Measurements from ENCODE around the gene PP2D1. TPM values are rescaled to one million over a fixed set of nuclear protein-coding genes. Genes with fewer than 3 reads are reported as not detected.
"Not testable (repeated sequence)": the region's sequence is repeated elsewhere in the genome, so short reads cannot be mapped to it uniquely, and the experiment has no call there.

The PP2D1 gene
- total and polyA plus RNA-seq, 2 experiments from 2014 or later = 0.23 TPM; not detected in 1

GRCh38 chr3:20046556-20046955 is 34.5 kb upstream of the PP2D1 start:
- H3K9me3 ChIP-seq (ENCODE audit: low read depth) = no peaks in the 10 kb centered on the region
- TF ChIP-seq CTCF (IDR thresholded peaks at IDR 0.05; ENCODE audit: poor library complexity) (no peak), EZH2phosphoT487 (IDR thresholded peaks at IDR 0.05; ENCODE audit: low read depth, severe bottlenecking, unreplicated experiment) (no peak), EZH2 (IDR thresholded peaks at IDR 0.05; ENCODE audit: borderline replicate concordance) (no peak)
- no peaks in the 10 kb centered on the region for H3K27me3 ChIP-seq
- H2AFZ ChIP-seq = no peak overlapping the region
- no peak overlapping the region for H3K4me2 ChIP-seq
- H3K4me1 ChIP-seq (ENCODE audit: insufficient read depth) = peaks cover 16% of the 10 kb centered on the region
- no peaks in the 10 kb centered on the region for H3K9me2 ChIP-seq (replicated peaks; ENCODE audit: insufficient read depth)
- DNase-seq (ENCODE audit: low spot score) = no peak
- peaks cover 6% of the 10 kb centered on the region for H4K20me1 ChIP-seq (ENCODE audit: insufficient read depth, poor library complexity, severe bottlenecking)
- H3K79me2 ChIP-seq = peaks cover 78% of the 10 kb centered on the region
- H3K27ac ChIP-seq = no peak overlapping the region
- WGBS (ENCODE audit: low lambda C conversion rate, missing lambda C conversion rate) = 95% methylated on average over 1 of the region's 1 CpG
- H3K4me3 ChIP-seq = no peak overlapping the region
- H3K36me3 ChIP-seq (replicated peaks; ENCODE audit: insufficient read depth, low read depth) = no peaks in the 10 kb centered on the region

DNA sequence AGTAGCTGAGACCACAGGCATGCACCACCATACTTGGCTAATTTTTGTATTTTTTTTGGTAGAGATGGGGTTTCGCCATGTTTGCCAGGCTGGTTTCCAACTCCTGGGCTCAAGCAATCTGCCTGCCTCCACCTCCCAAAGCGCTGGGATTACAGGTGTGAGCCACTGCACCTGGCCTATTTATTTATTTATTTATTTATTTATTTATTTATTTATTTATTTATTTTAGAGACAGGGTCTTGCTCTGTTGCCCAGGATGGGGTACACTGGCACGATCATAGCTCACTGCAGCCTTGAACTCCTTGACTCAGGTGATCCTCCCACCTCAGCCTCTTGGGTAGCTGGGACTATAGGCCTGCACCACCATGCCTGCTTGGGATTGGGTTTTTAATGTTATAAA is 33.1 kb upstream of the PP2D1 start:
- not testable (repeated sequence) for H3K27me3 ChIP-seq; H3K27ac ChIP-seq; H3K4me2 ChIP-seq; H4K20me1 ChIP-seq (ENCODE audit: insufficient read depth, poor library complexity, severe bottlenecking); DNase-seq (ENCODE audit: low spot score); H3K4me3 ChIP-seq; H3K9me2 ChIP-seq (replicated peaks; ENCODE audit: insufficient read depth); H3K36me3 ChIP-seq (replicated peaks; ENCODE audit: insufficient read depth, low read depth); H3K9me3 ChIP-seq (ENCODE audit: low read depth); H2AFZ ChIP-seq
- Histone ChIP-seq H3K4me1 (ENCODE audit: insufficient read depth) (peaks cover 17% of the 10 kb centered on the region), H3K79me2 (peaks cover 66% of the 10 kb centered on the region)
- WGBS (ENCODE audit: low lambda C conversion rate, missing lambda C conversion rate) = 98% methylated on average over 3 of the region's 3 CpGs

DNA sequence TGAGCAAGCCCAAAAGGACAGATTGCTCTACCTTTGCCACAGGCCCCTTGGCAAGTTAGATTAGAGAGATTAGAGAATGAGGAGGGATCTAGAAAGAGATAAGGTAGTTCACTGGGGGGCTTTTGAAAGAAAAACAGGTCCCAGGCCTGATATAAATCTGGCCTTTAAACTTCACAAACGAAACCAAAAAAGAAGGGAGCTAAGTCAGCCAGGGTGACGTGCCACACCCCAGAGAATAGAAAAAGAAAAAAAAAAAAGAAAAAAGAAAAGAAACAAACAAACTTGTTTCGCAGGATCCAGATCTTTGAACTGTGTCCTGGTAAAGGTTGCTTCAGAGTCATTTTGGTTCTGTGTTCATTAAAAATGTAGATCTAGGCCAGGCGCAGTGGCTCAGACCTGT is 31.8 kb upstream of the PP2D1 start:
- no peaks in the 10 kb centered on the region for H3K27me3 ChIP-seq
- peaks cover 22% of the 10 kb centered on the region for H3K4me1 ChIP-seq (ENCODE audit: insufficient read depth)
- no peaks in the 10 kb centered on the region for H3K9me2 ChIP-seq (replicated peaks; ENCODE audit: insufficient read depth)
- DNase-seq (ENCODE audit: low spot score) = no peak
- peaks cover 54% of the 10 kb centered on the region for H3K79me2 ChIP-seq
- H3K4me2 ChIP-seq = peak overlapping the region; percentile 63
- H2AFZ ChIP-seq = peak overlapping the region; percentile 9
- H4K20me1 ChIP-seq (ENCODE audit: insufficient read depth, poor library complexity, severe bottlenecking) = peaks cover 6% of the 10 kb centered on the region
- TF ChIP-seq CTCF (IDR thresholded peaks at IDR 0.05; ENCODE audit: poor library complexity) = no peak
- no peak for TF ChIP-seq EZH2phosphoT487 (IDR thresholded peaks at IDR 0.05; ENCODE audit: low read depth, severe bottlenecking, unreplicated experiment)
- no peak for TF ChIP-seq EZH2 (IDR thresholded peaks at IDR 0.05; ENCODE audit: borderline replicate concordance)
- 87% methylated on average over 4 of the region's 4 CpGs for WGBS (ENCODE audit: low lambda C conversion rate, missing lambda C conversion rate)
- no peaks in the 10 kb centered on the region for H3K36me3 ChIP-seq (replicated peaks; ENCODE audit: insufficient read depth, low read depth)
- H3K27ac ChIP-seq = peak overlapping the region; percentile 47
- no peak overlapping the region for H3K4me3 ChIP-seq
- H3K9me3 ChIP-seq (ENCODE audit: low read depth) = no peaks in the 10 kb centered on the region

GRCh38 chr3:20043396-20043795 is 31.3 kb upstream of the PP2D1 start:
- H3K36me3 ChIP-seq (replicated peaks; ENCODE audit: insufficient read depth, low read depth) = no peaks in the 10 kb centered on the region

More at GRCh38 chr3:20043396-20043795, 31.3 kb upstream of the PP2D1 start:
- H3K27me3 ChIP-seq = no peaks in the 10 kb centered on the region
- peaks cover 27% of the 10 kb centered on the region for H3K4me1 ChIP-seq (ENCODE audit: insufficient read depth)
- peak; percentile 52 for DNase-seq (ENCODE audit: low spot score)
- WGBS (ENCODE audit: low lambda C conversion rate, missing lambda C conversion rate) = 71% methylated on average over 4 of the region's 4 CpGs
- no peak overlapping the region for H3K4me3 ChIP-seq
- peaks cover 6% of the 10 kb centered on the region for H4K20me1 ChIP-seq (ENCODE audit: insufficient read depth, poor library complexity, severe bottlenecking)
- no peak for TF ChIP-seq EZH2phosphoT487 (IDR thresholded peaks at IDR 0.05; ENCODE audit: low read depth, severe bottlenecking, unreplicated experiment)
- H3K9me3 ChIP-seq (ENCODE audit: low read depth) = no peaks in the 10 kb centered on the region
- peak overlapping the region; percentile 63 for H3K4me2 ChIP-seq
- no peak overlapping the region for H2AFZ ChIP-seq
- peak overlapping the region; percentile 47 for H3K27ac ChIP-seq
- peaks cover 54% of the 10 kb centered on the region for H3K79me2 ChIP-seq
- H3K9me2 ChIP-seq (replicated peaks; ENCODE audit: insufficient read depth) = no peaks in the 10 kb centered on the region
